Measurements from ENCODE around the gene DSC1.
"Not testable (repeated sequence)": the region's sequence is repeated elsewhere in the genome, so short reads cannot be mapped to it uniquely, and the experiment has no call there.

The DSC1 gene

GRCh38 chr18:31162825-31163435, at the start of gene DSC1:
DSC1 (minus strand) TSS chr18:31162856; CDS start chr18:31162594, 262 bp downstream.
- DNase-seq, result peak; percentile 7

GRCh38 chr18:31211047-31211446, 48.4 kb upstream of the DSC1 start:
- no peak for DNase-seq

- no peak for DNase-seq
Measured at GRCh38 chr18:31209041-31209440, 46.4 kb upstream of the DSC1 start.

GRCh38 chr18:31207391-31207790, 44.7 kb upstream of the DSC1 start:
- DNase-seq, result no peak

- no peak for DNase-seq
Measured at GRCh38 chr18:31206787-31207381, 44.2 kb upstream of the DSC1 start.

GRCh38 chr18:31206071-31206470, 43.4 kb upstream of the DSC1 start:
- DNase-seq, result no peak

GRCh38 chr18:31205273-31205672, 42.6 kb upstream of the DSC1 start:
- DNase-seq, result no peak

GRCh38 chr18:31204833-31205232, 42.2 kb upstream of the DSC1 start:
- DNase-seq, result no peak

GRCh38 chr18:31204166-31204565, 41.5 kb upstream of the DSC1 start:
- no peak for DNase-seq

GRCh38 chr18:31203794-31204148, 41.1 kb upstream of the DSC1 start:
- no peak for DNase-seq

GRCh38 chr18:31203096-31203793, 40.6 kb upstream of the DSC1 start:
- no peak for DNase-seq

- DNase-seq, result no peak
Measured at GRCh38 chr18:31199190-31199769, 36.6 kb upstream of the DSC1 start.

GRCh38 chr18:31197676-31198075, 35.0 kb upstream of the DSC1 start:
- no peak for DNase-seq

- DNase-seq, result no peak
Measured at GRCh38 chr18:31195063-31195462, 32.4 kb upstream of the DSC1 start.

GRCh38 chr18:31192086-31192776, 29.6 kb upstream of the DSC1 start:
- DNase-seq, result no peak

- DNase-seq, result no peak
Measured at GRCh38 chr18:31190919-31191318, 28.3 kb upstream of the DSC1 start.

GRCh38 chr18:31189757-31190156, 27.1 kb upstream of the DSC1 start:
- no peak for DNase-seq

- DNase-seq, result no peak
Measured at GRCh38 chr18:31185186-31185950, 22.7 kb upstream of the DSC1 start.

GRCh38 chr18:31183302-31183701, 20.6 kb upstream of the DSC1 start:
- DNase-seq, result no peak

GRCh38 chr18:31177369-31177768, 14.7 kb upstream of the DSC1 start:
- not testable (repeated sequence) for DNase-seq

GRCh38 chr18:31176531-31176930, 13.9 kb upstream of the DSC1 start:
- DNase-seq, result no peak

GRCh38 chr18:31171144-31171839, 8.6 kb upstream of the DSC1 start:
- DNase-seq, result no peak

Data from CD4-positive, alpha-beta T cell treated with Interleukin-17A for 4 hours (primary cell).